Heart right ventricle (tissue), 16 donors: ENCODE results near the gene PRSS22. TPM values are rescaled to one million over a fixed set of nuclear protein-coding genes. Genes with fewer than 3 reads are reported as not detected.
A peak's percentile ranks its signal among the peaks of the same experiment; 100 is the strongest.

Experiments
- ATAC-seq, 8 donors: fragments of 200-7000 bp; cut with Tn5 transposase; one replicate each; pipeline ENCODE4 v1.9.1; 2020; ENCODE audit warnings: mild to moderate bottlenecking in 8 of 8, moderate library complexity in 8 of 8, moderate number of reproducible peaks in 1 of 8
- DNase-seq, 2 donors: peaks; one replicate each; pipeline ENCODE4 v3.0.0-alpha.2; 2020
- H3K27ac ChIP-seq, 10 donors: fragments of 200-600 bp; sonication (generic) in 2 of 10; one replicate each; pipeline versions ENCODE4 v1.5.0 to v1.8.0; 2020 to 2022; ENCODE audit warnings: mild to moderate bottlenecking in 3 of 10
- H3K27me3 ChIP-seq, 7 donors: fragments of 200-600 bp; one replicate each; pipeline ENCODE4 v1.8.0; 2021 to 2022; ENCODE audit warnings: mild to moderate bottlenecking in 2 of 7
- H3K36me3 ChIP-seq, 9 donors: fragments of 200-600 bp; sonication (generic) in 1 of 9; one replicate each; pipeline versions ENCODE4 v1.5.0 to v1.8.0; 2020 to 2022; ENCODE audit warnings: mild to moderate bottlenecking in 2 of 9
- H3K4me1 ChIP-seq, 9 donors: fragments of 200-600 bp; sonication (generic) in 1 of 9; one replicate each; pipeline versions ENCODE4 v1.5.0 to v1.8.0; 2020 to 2022; ENCODE audit warnings: mild to moderate bottlenecking in 4 of 9
- H3K4me3 ChIP-seq, 10 donors: fragments of 200-600 bp; sonication (generic) in 2 of 10; one replicate each; pipeline versions ENCODE4 v1.5.0 to v1.8.0; 2020 to 2022; ENCODE audit warnings: mild to moderate bottlenecking in 7 of 10, moderate library complexity in 2 of 10
- H3K9me3 ChIP-seq, 11 donors: fragments of 200-600 bp in 10 of 11; sonication (generic) in 2 of 11; one replicate each; pipeline versions ENCODE4 v1.5.0 to v1.8.0; 2013 to 2022; ENCODE audit warnings: mild to moderate bottlenecking in 2 of 11, control low read depth in 1 of 11, moderate library complexity in 1 of 11
- WGBS, 2 donors: extraction: QIAGEN DNeasy Blood & Tissue Kit; methylation state at CpG; one replicate each; pipeline ENCODE4 v1.1.7; 2013; ENCODE audit warnings: inconsistent platforms in 1 of 2; 5-methylcytosine and 5-hydroxymethylcytosine counted together
- intact Hi-C, 10 donors: fragments of 100-400 bp; cut with DNase I; formaldehyde crosslinking; loops; one replicate each; pipeline versions ENCODE4 v1.11.1 to v1.14.2; 2022
- polyA plus RNA-seq, 2 donors: library from polyadenylated mRNA; stranded (reverse); fragments of 200-250 nt; gene quantifications; one replicate each; pipeline ENCODE4 v1.2.3, GENCODE V29; 2013
- total RNA-seq, 10 donors: library from RNA; stranded (reverse); fragmentation: NEBNext Ultra II Directional in 3 of 10; extraction: Animal tissue kit (Norgen Biotek cat#: 25700) in 3 of 10; gene quantifications; one replicate each; pipeline versions ENCODE4 v1.2.1 to v1.2.4, GENCODE V29; 2021 to 2023
- TF ChIP-seq, protein P1 (sequence below), 9 donors: fragments of 200-600 bp; sonication (generic) in 2 of 9; IDR thresholded peaks; one replicate each; pipeline versions ENCODE4 v1.5.0 to v1.8.0; 2021 to 2022; ENCODE audit warnings: antibody characterized with exemption in 9 of 9, mild to moderate bottlenecking in 5 of 9, moderate library complexity in 1 of 9
- donor health status: Arrhythmogenic right ventricular cardiomyopathy.
- donor health status: ischemic (EF 13 %, LVEDD 7.1; RV severe dilation, severe dysfunction).
- donor health status: healthy with polysubstance abuse.
- donor health status: DM: no; HTN: yes; CAD: no.
- donor health status: DM: no; HTN: no; CAD: no.
- donor health status: ischemic (EF 25% LVEDD 6.9; RV normal size, moderate dysfunction).
- donor health status: ischemic (EF 25% LVEDD 5.7; RV mildly dilated, moderate dysfunction).
- donor health status: healthy.
- donor health status: DM: yes; HTN: yes; CAD: no.
- donor health status: Ischemic cardiomyopathy.
- donor health status: ischemic (EF 35%, LVEDD 5.7; RV mildly dilated, moderate dysfunction).
- donor health status: nonischemic (EF 11% LVEDD 7.7; RV severe dilation, severe dysfunction).
- donor health status: DM: yes; HTN: yes; CAD: no.
- donor health status: PGD.
- donor health status: ischemic (EF 29% LVEDD 5.4; RV normal size, mild dysfunction).
- donor health status: nonischemic (EF 23%, LVEDD 6.1; RV moderate dilation, normal function).

PRSS22 gene
- total and polyA plus RNA-seq, 12 donors: 0.21 TPM; not detected in 11

- peak overlapping the region; percentile 76 to 99 (median 98) for H3K27ac ChIP-seq
- H3K36me3 ChIP-seq: peaks cover 0 to 3% (median 0%) of the 10 kb centered on the region in 9 donors
Observed at GRCh38 chr16:2881783-2882649, 24.0 kb upstream of the PRSS22 start.

DNA sequence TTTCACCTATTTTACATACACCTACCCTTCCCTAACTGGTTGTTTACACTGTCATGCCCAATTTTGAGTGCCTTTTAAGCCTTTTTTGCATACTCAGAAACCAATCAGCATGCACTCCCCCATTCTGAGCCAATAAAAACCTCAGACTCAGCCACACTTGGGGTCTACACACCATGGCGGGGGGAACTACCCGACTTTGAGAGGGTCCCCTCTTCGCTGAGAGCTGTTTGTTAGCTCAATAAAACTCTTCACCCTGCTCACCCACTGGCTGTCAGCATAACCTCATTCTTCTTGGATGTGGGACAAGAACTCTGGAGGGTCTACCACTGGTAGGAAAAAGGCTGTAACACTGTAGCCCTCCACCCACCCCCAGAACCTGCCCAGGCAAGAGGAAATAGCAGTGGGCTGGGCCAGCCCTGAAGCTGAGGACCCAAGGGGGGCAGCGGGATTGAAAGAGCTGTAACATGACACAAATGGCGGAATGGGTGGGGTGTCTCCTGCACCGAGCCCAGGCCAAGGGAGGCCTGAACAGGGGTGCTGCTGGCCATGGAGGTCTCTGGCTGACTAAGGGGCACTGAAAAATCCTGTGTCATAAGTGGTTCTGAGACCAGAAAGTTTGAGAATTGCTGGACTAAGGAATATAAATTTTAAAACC is 22.0 kb upstream of the PRSS22 start:
- no peak overlapping the region for H3K4me3 ChIP-seq
- no peak overlapping the region for H3K27ac ChIP-seq
- intact Hi-C loops: no loop called here
- DNase-seq (no peak), ATAC-seq (no peak)
- WGBS, 2 donors: 88 to 92% methylated on average over 6 of the region's 6 CpGs
- no peaks in the 10 kb centered on the region for H3K9me3 ChIP-seq
- no peaks in the 10 kb centered on the region for H3K27me3 ChIP-seq
- peaks cover 3 to 21% (median 12%) of the 10 kb centered on the region in 9 donors for H3K4me1 ChIP-seq
- TF ChIP-seq, protein P1, sequence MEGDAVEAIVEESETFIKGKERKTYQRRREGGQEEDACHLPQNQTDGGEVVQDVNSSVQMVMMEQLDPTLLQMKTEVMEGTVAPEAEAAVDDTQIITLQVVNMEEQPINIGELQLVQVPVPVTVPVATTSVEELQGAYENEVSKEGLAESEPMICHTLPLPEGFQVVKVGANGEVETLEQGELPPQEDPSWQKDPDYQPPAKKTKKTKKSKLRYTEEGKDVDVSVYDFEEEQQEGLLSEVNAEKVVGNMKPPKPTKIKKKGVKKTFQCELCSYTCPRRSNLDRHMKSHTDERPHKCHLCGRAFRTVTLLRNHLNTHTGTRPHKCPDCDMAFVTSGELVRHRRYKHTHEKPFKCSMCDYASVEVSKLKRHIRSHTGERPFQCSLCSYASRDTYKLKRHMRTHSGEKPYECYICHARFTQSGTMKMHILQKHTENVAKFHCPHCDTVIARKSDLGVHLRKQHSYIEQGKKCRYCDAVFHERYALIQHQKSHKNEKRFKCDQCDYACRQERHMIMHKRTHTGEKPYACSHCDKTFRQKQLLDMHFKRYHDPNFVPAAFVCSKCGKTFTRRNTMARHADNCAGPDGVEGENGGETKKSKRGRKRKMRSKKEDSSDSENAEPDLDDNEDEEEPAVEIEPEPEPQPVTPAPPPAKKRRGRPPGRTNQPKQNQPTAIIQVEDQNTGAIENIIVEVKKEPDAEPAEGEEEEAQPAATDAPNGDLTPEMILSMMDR (IDR thresholded peaks at IDR 0.05): no peak
- no peaks in the 10 kb centered on the region for H3K36me3 ChIP-seq

More at GRCh38 chr16:2881783-2882649, 24.0 kb upstream of the PRSS22 start:
- WGBS, 2 donors: 10% methylated on average over 48 to 51 of the region's 52 CpGs
- intact Hi-C loops: loop anchor here in 4 of 10 donors (1.0 to 2.0 kb wide), 2 partner anchors 22 to 23 kb away; no protein-coding TSS in a partner anchor
- Histone ChIP-seq H3K9me3 (no peaks in the 10 kb centered on the region), H3K4me3 (peak overlapping the region; percentile 42 to 99 (median 93)), H3K27me3 (no peaks in the 10 kb centered on the region), H3K4me1 (peaks cover 3 to 19% (median 12%) of the 10 kb centered on the region in 9 donors)
- peak in 6 of 8 donors; percentile 1 to 39 (median 6) for ATAC-seq
- TF ChIP-seq, protein P1 (IDR thresholded peaks at IDR 0.05): no peak
- DNase-seq: peak in 1 of 2 donors; percentile 40

GRCh38 chr16:2874912-2875362 is 17.0 kb upstream of the PRSS22 start:
- no peaks in the 10 kb centered on the region for H3K36me3 ChIP-seq
- DNase-seq (peak; percentile 75 to 83), ATAC-seq (peak; percentile 97 to 99 (median 98))
- 13% methylated on average over 25 of the region's 25 CpGs for WGBS, 2 donors
- H3K9me3 ChIP-seq: no peaks in the 10 kb centered on the region
- no peak overlapping the region for H3K27ac ChIP-seq
- no peak overlapping the region for H3K4me3 ChIP-seq
- TF ChIP-seq, protein P1 (IDR thresholded peaks at IDR 0.05): peak; percentile 91 to 96 (median 94)
- intact Hi-C loops: loop anchor here in 7 of 10 donors (2.0 to 5.0 kb wide), 6 partner anchors 30 to 52 kb away; partner anchors contain the start of gene FLYWCH1 (in 1 of the 7)
- H3K27me3 ChIP-seq: no peaks in the 10 kb centered on the region
- peaks cover 0 to 10% (median 0%) of the 10 kb centered on the region in 9 donors for H3K4me1 ChIP-seq
